Esophagus muscularis mucosa (tissue), 4 donors: Measurements from ENCODE around the gene AKT3. TPM values are rescaled to one million over a fixed set of nuclear protein-coding genes. Genes with fewer than 3 reads are reported as not detected.

ENCODE experiments used
- DNase-seq: peaks from one replicate; pipeline ENCODE4 v3.0.0-alpha.2; 2017; ENCODE audit errors: extremely low spot score
- H3K27ac ChIP-seq, 4 donors: fragments of 200-600 bp; sonication (generic); replicated peaks in 1 of 4; 1 replicate in 3 of 4; 2 replicates in 1 of 4; pipeline ENCODE4 v1.5.1; 2016 to 2019; ENCODE audit warnings: mild to moderate bottlenecking in 1 of 4
- H3K27me3 ChIP-seq, 4 donors: fragments of 200-600 bp; sonication (generic); one replicate each; pipeline versions ENCODE4 v1.5.1 to v1.6.0; 2016 to 2019
- H3K36me3 ChIP-seq, 4 donors: fragments of 200-600 bp; sonication (generic); one replicate each; pipeline ENCODE4 v1.5.1; 2016 to 2019
- H3K4me1 ChIP-seq, 4 donors: fragments of 200-600 bp; sonication (generic); one replicate each; pipeline ENCODE4 v1.5.1; 2016 to 2019
- H3K4me3 ChIP-seq, 4 donors: fragments of 200-600 bp; sonication (generic); 1 replicate in 2 of 4; 2 replicates in 2 of 4; pipeline ENCODE4 v1.5.1; 2016 to 2019; ENCODE audit warnings: mild to moderate bottlenecking in 4 of 4, moderate library complexity in 1 of 4
- H3K9me3 ChIP-seq, 4 donors: fragments of 200-600 bp; sonication (generic); 1 replicate in 3 of 4; 2 replicates in 1 of 4; pipeline ENCODE4 v1.5.1; 2016 to 2019
- CTCF ChIP-seq, 3 experiments: fragments of 200-600 bp in 2 of 3; fragments of 450-650 bp in 1 of 3; sonication (generic) in 2 of 3; IDR thresholded peaks; one replicate each; pipeline ENCODE4 v1.5.1; 2017 to 2019; ENCODE audit warnings: antibody characterized with exemption in 3 of 3, mild to moderate bottlenecking in 2 of 3, moderate library complexity in 1 of 3
- EP300 ChIP-seq: sonication (generic); formaldehyde crosslinking; IDR thresholded peaks from one replicate; pipeline ENCODE4 v1.6.1; 2017; ENCODE audit warnings: antibody characterized with exemption
- POLR2A ChIP-seq: fragments of 450-650 bp; IDR thresholded peaks from one replicate; pipeline ENCODE4 v1.6.1; 2017; ENCODE audit warnings: antibody characterized with exemption, moderate library complexity, mild to moderate bottlenecking, low read depth
- POLR2AphosphoS5 ChIP-seq, 2 donors: sonication (generic); formaldehyde crosslinking; IDR thresholded peaks; one replicate each; pipeline ENCODE4 v1.6.1; 2017; ENCODE audit warnings: antibody characterized with exemption in 2 of 2
- WGBS: methylation state at CpG from one replicate; pipeline ENCODE4 v1.1.5; 2018; 5-methylcytosine and 5-hydroxymethylcytosine counted together
- intact Hi-C: fragments of 100-400 bp; cut with DNase I; formaldehyde crosslinking; loops from one replicate; pipeline ENCODE4 v1.15.1; 2023
- total RNA-seq, 4 donors: library from RNA; depleted of rRNA; stranded (reverse); fragments of >200 nt; gene quantifications; one replicate each; pipeline versions ENCODE4 v1.1.0 to v1.2.1, GENCODE V29; 2016

The AKT3 gene
- total RNA-seq, 4 donors from 2014 or later = 63.9 to 104 (median 74.2) TPM

GRCh38 chr1:243546457-243546856, 303.6 kb downstream of the AKT3 start:
- intact Hi-C loops = no loop called here

DNA sequence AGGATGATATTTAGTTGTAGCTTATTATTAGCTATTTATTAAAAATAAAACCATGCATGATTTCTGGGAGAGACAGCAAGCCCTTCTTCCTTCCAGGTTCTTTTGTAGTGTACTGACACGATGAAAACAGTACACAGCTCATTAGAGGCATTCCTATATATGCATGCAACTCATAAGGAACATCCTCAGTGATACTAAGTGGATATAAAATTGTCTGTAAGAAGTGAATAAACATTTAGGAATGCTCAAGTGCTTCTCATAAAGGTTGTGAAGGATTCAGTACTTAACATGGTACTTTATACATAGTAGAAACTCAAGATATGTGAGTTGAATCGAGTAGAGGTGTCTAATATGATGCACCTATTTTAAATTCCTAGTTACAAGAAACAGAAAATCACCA, 306.5 kb downstream of the AKT3 start:
- H3K4me3 ChIP-seq = no peak overlapping the region
- H3K4me1 ChIP-seq = peaks cover 0 to 8% (median 3%) of the 10 kb centered on the region in 4 donors
- no peak for DNase-seq
- no peaks in the 10 kb centered on the region for H3K9me3 ChIP-seq
- 85% methylated on average over 2 of the region's 2 CpGs for WGBS
- TF ChIP-seq POLR2A (no peak), EP300 (no peak)
- no peak overlapping the region for H3K27ac ChIP-seq
- intact Hi-C loops = no loop called here
- H3K27me3 ChIP-seq = no peaks in the 10 kb centered on the region
- peaks cover 3 to 23% (median 8%) of the 10 kb centered on the region in 4 donors for H3K36me3 ChIP-seq

More at GRCh38 chr1:243546457-243546856, 303.6 kb downstream of the AKT3 start:
- TF ChIP-seq EP300 = no peak
- TF ChIP-seq POLR2A = no peak
- no peak for TF ChIP-seq POLR2AphosphoS5 (IDR thresholded peaks at IDR 0.05)
- TF ChIP-seq CTCF (IDR thresholded peaks at IDR 0.05) = no peak
- Histone ChIP-seq H3K4me3 (no peak overlapping the region), H3K27me3 (no peaks in the 10 kb centered on the region), H3K4me1 (peaks cover 0 to 8% (median 3%) of the 10 kb centered on the region in 4 donors), H3K27ac (no peak overlapping the region), H3K36me3 (peaks cover 3 to 23% (median 8%) of the 10 kb centered on the region in 4 donors), H3K9me3 (no peaks in the 10 kb centered on the region)
- 0% methylated on average over 1 of the region's 1 CpG for WGBS
- DNase-seq = no peak

GRCh38 chr1:243542739-243543415, 307.2 kb downstream of the AKT3 start:
- peaks cover 3 to 23% (median 8%) of the 10 kb centered on the region in 4 donors for H3K36me3 ChIP-seq
- H3K27me3 ChIP-seq = no peaks in the 10 kb centered on the region
- WGBS = 70% methylated on average over 7 of the region's 7 CpGs
- no peaks in the 10 kb centered on the region for H3K9me3 ChIP-seq
- TF ChIP-seq POLR2A (no peak), POLR2AphosphoS5 (IDR thresholded peaks at IDR 0.05) (no peak), CTCF (IDR thresholded peaks at IDR 0.05) (no peak), EP300 (no peak)
- H3K4me3 ChIP-seq = no peak overlapping the region
- DNase-seq = no peak
- H3K4me1 ChIP-seq = peaks cover 0 to 8% (median 3%) of the 10 kb centered on the region in 4 donors
- no peak overlapping the region for H3K27ac ChIP-seq
- intact Hi-C loops = no loop called here

DNA sequence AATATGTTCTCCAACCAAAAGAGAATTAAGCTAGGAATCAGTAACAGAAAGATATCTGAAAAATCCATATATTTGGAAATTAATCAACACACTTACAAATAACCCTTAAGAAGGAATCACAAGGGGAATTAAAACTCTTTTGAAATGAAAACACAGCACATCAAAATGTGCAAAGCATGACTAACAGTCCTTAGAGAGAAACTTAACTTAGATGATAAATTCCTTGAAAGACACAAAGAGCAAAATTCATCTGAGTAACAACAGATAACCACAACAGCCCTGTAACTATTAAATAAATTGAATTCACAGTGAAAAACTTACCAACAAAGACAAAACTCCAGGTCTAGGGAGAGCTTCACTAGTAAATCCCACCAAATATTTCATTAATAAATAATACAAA, 310.4 kb downstream of the AKT3 start:
- no peak for TF ChIP-seq CTCF (IDR thresholded peaks at IDR 0.05)
- TF ChIP-seq POLR2A = no peak
- TF ChIP-seq EP300 = no peak
- TF ChIP-seq POLR2AphosphoS5 (IDR thresholded peaks at IDR 0.05) = no peak
- Histone ChIP-seq H3K36me3 (peaks cover 3 to 15% (median 6%) of the 10 kb centered on the region in 4 donors), H3K9me3 (no peaks in the 10 kb centered on the region), H3K27ac (no peak overlapping the region), H3K27me3 (no peaks in the 10 kb centered on the region), H3K4me1 (peaks cover 0 to 10% (median 7%) of the 10 kb centered on the region in 4 donors), H3K4me3 (no peak overlapping the region)
- no peak for DNase-seq
- intact Hi-C loops = no loop called here

DNA sequence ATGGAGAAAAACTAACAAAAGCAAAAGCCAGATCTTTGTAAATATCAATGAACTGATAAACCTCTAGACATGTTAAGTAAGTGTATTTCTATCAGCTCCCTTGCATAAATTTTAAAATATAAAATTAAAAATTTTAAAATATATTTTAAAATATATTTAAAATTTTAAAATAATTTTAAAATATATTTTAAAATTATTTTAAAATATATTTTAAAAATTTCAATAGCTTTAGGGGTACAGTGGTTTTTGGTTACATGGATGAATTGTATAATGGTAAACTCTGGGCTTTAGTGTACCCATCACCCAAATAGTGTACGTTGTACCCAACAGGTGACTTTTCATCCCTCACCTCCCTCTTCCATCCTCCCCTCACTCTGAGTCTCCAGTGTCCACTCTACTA, 315.0 kb downstream of the AKT3 start:
- intact Hi-C loops = no loop called here
- H3K4me1 ChIP-seq = peaks cover 0 to 10% (median 0%) of the 10 kb centered on the region in 4 donors
- H3K9me3 ChIP-seq = no peaks in the 10 kb centered on the region
- TF ChIP-seq EP300 (no peak), POLR2AphosphoS5 (IDR thresholded peaks at IDR 0.05) (no peak), CTCF (IDR thresholded peaks at IDR 0.05) (no peak), POLR2A (no peak)
- no peaks in the 10 kb centered on the region for H3K27me3 ChIP-seq
- 100% methylated on average over 1 of the region's 1 CpG for WGBS
- no peak for DNase-seq
- no peak overlapping the region for H3K4me3 ChIP-seq
- no peaks in the 10 kb centered on the region for H3K36me3 ChIP-seq
- no peak overlapping the region for H3K27ac ChIP-seq
